Embryonic facial prominence (tissue), 1 donor: ENCODE results near the gene DCTN3.
A peak's percentile ranks its signal among the peaks of the same experiment; 100 is the strongest.

Source experiments
- DNase-seq: peaks from one replicate; pipeline ENCODE4 v3.0.0-alpha.2; 2016; ENCODE audit errors: extremely low spot score

The DCTN3 gene

DNA sequence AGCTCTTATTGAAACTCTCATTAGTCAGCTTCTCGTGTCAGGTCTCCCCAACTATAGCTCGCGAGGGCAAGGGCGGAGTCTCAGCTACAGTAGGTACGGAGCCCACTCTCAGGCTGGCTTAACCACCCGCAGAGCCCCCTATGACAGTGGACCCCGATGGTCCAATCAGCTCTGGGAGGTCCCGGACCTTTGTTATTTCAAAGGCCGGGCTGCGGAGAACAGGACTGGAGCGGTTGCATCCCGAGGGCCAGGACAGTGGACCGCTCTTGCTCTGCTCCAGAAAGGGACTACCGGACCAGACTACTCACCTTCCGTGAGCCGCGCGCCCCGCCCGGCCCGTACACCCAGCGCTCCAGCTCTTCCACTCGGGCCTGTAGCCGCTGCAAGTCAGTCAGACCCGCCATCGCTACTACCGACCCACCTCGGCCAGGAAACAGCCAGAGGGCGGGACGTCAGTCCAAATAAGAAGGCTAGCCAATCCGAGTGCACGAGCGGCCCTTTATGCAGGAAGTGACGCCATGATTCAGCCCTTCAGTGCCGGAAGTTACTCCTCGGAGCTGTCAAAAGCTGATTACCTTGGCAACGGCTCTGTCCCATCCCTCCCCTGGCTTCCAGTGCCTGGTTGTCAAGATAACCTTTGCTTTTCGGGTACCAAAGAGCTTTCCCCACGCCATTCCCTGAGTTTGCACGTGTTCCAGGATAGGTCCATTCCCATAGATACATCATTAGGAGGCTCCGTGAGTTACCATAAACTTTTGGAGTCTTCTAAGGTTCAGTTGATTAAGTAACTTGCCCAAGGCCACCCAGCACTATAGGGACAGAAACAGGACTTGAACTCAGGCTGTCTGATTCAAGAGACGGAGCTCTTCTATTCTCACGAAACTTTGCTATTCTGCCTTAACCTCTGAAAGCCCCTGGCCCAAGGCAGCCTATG, at the start of gene DCTN3:
DCTN3 (minus strand) TSS at position 435 of the 934 bp plus-strand sequence; CDS start at position 404, 31 bp downstream.
- peak; percentile 94 for DNase-seq

- peak; percentile 95 for DNase-seq
Measured at GRCh38 chr9:34665381-34666250, 45.3 kb upstream of the DCTN3 start.

- DNase-seq: no peak
Measured at GRCh38 chr9:34665067-34665380, 44.7 kb upstream of the DCTN3 start.

- DNase-seq: no peak
Measured at GRCh38 chr9:34664281-34665066, 44.2 kb upstream of the DCTN3 start.

- no peak for DNase-seq
Measured at GRCh38 chr9:34663303-34663605, 43.0 kb upstream of the DCTN3 start.

- no peak for DNase-seq
Measured at GRCh38 chr9:34662526-34663302, 42.4 kb upstream of the DCTN3 start, which contains the start of gene CCL27. CCL27 (minus strand) TSS chr9:34662657; CDS start chr9:34662633, 24 bp downstream.

DNA sequence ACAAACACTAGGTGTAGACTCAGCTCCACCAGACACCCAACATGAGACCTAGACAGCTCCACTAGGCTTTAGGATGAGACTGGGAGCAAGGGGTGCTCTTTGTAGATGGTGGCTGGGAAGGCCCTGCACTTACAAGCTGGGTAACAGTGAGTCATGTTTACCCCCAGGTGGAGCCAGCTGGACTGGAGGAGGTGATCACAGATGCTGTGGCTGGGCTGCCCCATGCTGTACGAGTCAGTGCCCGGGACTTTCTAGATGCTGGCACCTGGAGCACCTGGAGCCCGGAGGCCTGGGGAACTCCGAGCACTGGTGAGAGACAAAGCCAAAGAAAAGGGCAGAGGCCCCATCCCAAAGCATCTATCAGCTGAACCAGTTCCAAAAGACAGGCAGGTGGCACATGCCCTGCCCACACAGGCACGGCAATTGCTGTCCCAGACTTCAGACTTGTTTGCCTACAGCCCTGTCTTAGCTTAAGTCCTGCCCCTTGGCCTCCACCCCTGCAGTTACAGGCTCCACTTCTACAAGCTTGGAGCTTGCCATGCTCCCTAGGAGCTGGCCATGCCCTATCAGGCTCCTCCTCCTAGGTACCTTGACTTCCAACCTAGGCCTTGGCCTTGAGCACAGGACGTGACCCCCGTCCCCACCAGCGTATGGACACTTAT, 39.4 kb upstream of the DCTN3 start:
- DNase-seq: no peak

- no peak for DNase-seq
Measured at GRCh38 chr9:34658461-34658860, 38.2 kb upstream of the DCTN3 start.

GRCh38 chr9:34656992-34657391, 36.7 kb upstream of the DCTN3 start:
- DNase-seq: no peak

- no peak for DNase-seq
Measured at GRCh38 chr9:34655394-34655793, 35.1 kb upstream of the DCTN3 start.

DNA sequence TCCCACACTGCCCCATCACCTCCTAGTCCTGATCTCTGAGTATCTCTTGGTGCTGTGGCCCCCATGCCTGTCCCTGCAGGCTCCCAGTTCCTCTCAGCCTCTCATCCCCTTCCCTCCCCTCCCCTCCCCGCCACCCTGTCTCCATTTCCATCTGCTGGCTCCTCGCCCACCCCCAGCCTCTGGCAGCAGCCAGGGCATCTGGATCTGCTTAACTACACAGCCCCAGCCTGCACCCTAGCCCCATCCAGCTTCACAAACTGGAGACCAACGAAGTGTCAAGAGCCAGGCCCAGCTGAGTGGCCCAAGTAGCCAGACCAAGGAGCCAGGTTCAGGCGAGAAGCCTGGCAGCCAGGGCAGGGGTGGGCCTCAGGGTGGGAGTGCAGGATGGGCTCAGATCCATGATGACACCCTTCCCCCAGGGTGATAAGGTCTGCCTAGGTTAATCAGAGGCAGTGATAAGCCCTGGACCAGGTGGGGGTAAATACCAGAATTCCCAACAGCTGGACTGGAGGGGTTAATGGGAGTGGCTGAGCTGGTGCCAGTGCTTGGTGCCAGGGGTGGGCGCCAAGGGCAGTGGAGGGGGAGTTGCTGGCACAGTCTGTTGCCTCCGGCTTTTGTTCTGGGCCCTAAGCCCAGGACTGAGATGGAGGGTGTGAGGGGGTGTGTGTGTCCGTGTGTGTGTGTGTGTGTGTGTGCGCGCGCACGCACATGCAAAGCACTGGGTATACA, 34.2 kb upstream of the DCTN3 start:
- peak; percentile 76 for DNase-seq

GRCh38 chr9:34653151-34654072, 33.1 kb upstream of the DCTN3 start:
- DNase-seq: peak; percentile 68

DNA sequence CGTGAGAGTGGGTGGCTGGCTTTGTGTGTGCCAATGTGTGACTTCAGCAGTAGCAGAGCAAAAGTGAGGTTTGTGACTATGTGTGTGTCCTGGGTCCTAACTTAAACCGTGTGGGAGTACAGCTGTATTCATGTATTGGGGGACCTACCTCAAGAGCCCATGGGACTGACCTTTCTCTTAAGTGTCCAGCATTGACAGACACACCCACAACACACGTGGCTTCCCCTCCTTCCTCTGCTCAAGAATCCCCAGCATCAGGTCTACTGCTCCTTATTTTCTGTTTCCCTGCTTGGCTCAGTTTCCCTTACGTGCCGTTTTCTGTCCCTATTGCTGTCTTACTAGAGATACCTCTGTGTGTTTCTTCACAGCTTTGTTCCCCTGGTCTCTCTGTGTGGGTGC, 32.3 kb upstream of the DCTN3 start:
- no peak for DNase-seq

DNA sequence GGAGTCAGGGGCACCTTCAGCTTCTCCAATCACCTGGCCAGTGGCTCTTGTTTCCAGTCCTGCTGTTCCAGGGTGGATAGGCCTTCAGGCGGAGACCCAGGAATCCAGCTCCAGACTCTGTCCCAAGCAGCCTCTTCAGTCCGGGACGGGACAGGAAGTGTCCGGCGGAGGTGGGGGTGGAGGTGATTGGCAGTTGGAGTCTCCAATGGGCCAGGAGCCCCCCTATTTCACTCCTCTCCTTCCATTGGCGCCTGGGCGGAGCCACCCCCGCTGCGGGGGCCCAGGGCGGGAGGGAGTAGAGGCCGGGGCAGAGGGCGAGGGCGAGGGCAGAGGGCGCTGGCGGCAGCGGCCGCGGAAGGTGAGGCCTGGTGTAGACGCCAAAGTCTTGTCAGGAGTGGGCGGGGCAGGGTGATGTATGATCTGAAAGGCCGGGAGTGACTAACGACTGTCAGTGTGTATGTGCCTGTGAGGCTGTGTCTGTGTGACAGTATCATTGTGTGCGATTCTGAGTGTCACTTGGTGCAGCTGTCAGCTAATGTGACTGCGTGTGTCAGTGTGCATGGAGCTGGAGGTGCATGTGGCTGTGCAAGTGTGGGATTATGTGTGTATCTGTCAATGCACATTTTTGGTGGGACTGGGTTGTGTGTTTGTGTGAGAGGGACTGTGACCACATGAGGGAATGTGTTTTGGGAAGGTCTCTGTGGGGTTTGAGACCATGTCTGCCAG, 31.7 kb upstream of the DCTN3 start, which contains the start of gene IL11RA:
IL11RA (plus strand) TSS at position 310 of the 726 bp plus-strand sequence. CDS start 3,033 bp downstream, outside the sequence.
- no peak for DNase-seq

GRCh38 chr9:34651321-34651720, 31.0 kb upstream of the DCTN3 start:
- no peak for DNase-seq

DNA sequence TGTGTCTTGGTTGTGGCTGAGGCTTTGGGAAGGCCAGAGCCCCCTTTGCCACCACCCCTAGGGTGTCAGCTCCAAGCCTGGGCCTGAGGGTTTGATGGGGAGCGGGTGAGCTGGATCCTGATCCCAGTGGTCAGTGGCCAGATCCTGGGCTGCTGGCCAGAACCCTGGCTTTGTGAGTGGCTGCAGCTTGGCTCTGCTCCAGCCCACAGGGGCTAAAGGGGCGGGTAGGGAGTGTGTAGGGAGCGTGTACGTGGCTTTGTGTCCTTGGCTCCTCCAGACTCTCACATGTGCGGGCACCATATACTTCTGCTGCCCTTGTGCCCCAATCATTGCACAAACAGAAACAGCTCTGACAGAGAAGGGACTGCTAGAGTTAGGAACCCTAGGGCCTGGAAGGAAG, 30.5 kb upstream of the DCTN3 start:
- DNase-seq: no peak

GRCh38 chr9:34648673-34649072, 28.4 kb upstream of the DCTN3 start:
- no peak for DNase-seq

GRCh38 chr9:34647651-34648050, 27.4 kb upstream of the DCTN3 start:
- no peak for DNase-seq
